Activated CD8-positive, alpha-beta T cell treated with anti-CD3 and anti-CD28 coated beads for 36 hours (primary cell): ENCODE results near the gene DNPH1. TPM values are rescaled to one million over a fixed set of nuclear protein-coding genes. Genes with fewer than 3 reads are reported as not detected.

Experiments used
- ATAC-seq: fragments of 200-7000 bp; cut with Tn5 transposase; one replicate; pipeline ENCODE4 v1.10.0; 2021; ENCODE audit warnings: mild to moderate bottlenecking, moderate library complexity
- CTCF ChIA-PET: fragments of 350-600 bp; sonication (Branson Sonifier 250); formaldehyde crosslinking; loops from one replicate; lab custom pipeline; 2021; ENCODE audit warnings: antibody characterized with exemption; lab: Charles Lee
- POLR2A ChIA-PET: fragments of 350-600 bp; sonication (Branson Sonifier 250); formaldehyde crosslinking; loops from one replicate; lab custom pipeline; 2021; ENCODE audit warnings: antibody characterized with exemption; lab: Charles Lee
- DNase-seq: peaks from one replicate; pipeline ENCODE4 v3.0.0-alpha.2; 2020
- H3K27ac Mint-ChIP-seq: one replicate; pipeline ENCODE4 v1.8.0; 2021; ENCODE audit warnings: mild to moderate bottlenecking, mixed read lengths
- H3K27me3 Mint-ChIP-seq: one replicate; pipeline ENCODE4 v1.8.0; 2021; ENCODE audit warnings: mixed read lengths
- H3K36me3 Mint-ChIP-seq: one replicate; pipeline ENCODE4 v1.8.0; 2021; ENCODE audit warnings: low read depth, mixed read lengths
- H3K4me1 Mint-ChIP-seq: one replicate; pipeline ENCODE4 v1.8.0; 2021; ENCODE audit warnings: low read depth, mixed read lengths
- H3K4me3 Mint-ChIP-seq: one replicate; pipeline ENCODE4 v1.8.0; 2021; ENCODE audit warnings: mild to moderate bottlenecking, moderate library complexity, mixed read lengths
- H3K9me3 Mint-ChIP-seq: one replicate; pipeline ENCODE4 v1.8.0; 2021; ENCODE audit warnings: mixed read lengths
- intact Hi-C: fragments of 100-400 bp; cut with micrococcal nuclease; formaldehyde crosslinking; loops from one replicate; pipeline ENCODE4 v1.10.0; 2022
- total RNA-seq, 2 experiments: library from RNA; stranded (reverse); gene quantifications; one replicate each; pipeline ENCODE4 v1.2.3, GENCODE V29; 2021
- TF ChIP-seq, protein P1 (sequence below): fragments of 200-600 bp; IDR thresholded peaks from one replicate; pipeline ENCODE4 v1.8.0; 2022; ENCODE audit warnings: antibody characterized with exemption, mild to moderate bottlenecking

Gene DNPH1
- total RNA-seq, 2 experiments from 2014 or later: 86.2 to 86.5 TPM

DNA sequence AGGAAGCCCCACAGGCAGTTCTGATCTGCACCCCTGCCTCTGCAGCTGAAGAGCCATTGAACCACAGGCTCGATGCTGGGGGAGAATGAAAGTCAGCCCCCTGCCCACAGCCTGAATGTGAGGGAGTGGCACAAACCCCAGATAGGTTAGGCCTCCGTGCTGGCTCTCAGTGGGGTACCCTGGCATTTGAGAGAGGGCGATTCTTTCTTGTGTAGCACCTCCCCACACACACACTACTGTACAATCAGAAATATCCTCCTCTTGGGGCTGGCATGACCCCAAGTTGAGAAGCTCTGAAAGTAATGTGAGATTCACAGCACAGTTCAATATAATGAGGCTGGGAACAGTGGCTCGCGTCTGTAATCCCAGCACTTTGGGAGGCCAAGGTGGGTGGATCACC, 31.9 kb upstream of the DNPH1 start:
- no peak for DNase-seq
- no peak overlapping the region for H3K4me3 Mint-ChIP-seq
- ChIA-PET CTCF (interaction anchor here (4.3 kb wide), 2 partner anchors 137 to 246 kb away, joined by 20 read pairs; no protein-coding TSS in a partner anchor), POLR2A (no interaction called here)
- no peaks in the 10 kb centered on the region for H3K9me3 Mint-ChIP-seq
- intact Hi-C loops: no loop called here
- ATAC-seq: no peak
- TF ChIP-seq, protein P1, sequence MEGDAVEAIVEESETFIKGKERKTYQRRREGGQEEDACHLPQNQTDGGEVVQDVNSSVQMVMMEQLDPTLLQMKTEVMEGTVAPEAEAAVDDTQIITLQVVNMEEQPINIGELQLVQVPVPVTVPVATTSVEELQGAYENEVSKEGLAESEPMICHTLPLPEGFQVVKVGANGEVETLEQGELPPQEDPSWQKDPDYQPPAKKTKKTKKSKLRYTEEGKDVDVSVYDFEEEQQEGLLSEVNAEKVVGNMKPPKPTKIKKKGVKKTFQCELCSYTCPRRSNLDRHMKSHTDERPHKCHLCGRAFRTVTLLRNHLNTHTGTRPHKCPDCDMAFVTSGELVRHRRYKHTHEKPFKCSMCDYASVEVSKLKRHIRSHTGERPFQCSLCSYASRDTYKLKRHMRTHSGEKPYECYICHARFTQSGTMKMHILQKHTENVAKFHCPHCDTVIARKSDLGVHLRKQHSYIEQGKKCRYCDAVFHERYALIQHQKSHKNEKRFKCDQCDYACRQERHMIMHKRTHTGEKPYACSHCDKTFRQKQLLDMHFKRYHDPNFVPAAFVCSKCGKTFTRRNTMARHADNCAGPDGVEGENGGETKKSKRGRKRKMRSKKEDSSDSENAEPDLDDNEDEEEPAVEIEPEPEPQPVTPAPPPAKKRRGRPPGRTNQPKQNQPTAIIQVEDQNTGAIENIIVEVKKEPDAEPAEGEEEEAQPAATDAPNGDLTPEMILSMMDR: no peak
- H3K4me1 Mint-ChIP-seq: peaks cover 7% of the 10 kb centered on the region
- H3K27me3 Mint-ChIP-seq: peaks cover 2% of the 10 kb centered on the region
- no peaks in the 10 kb centered on the region for H3K36me3 Mint-ChIP-seq
- H3K27ac Mint-ChIP-seq: no peak overlapping the region

DNA sequence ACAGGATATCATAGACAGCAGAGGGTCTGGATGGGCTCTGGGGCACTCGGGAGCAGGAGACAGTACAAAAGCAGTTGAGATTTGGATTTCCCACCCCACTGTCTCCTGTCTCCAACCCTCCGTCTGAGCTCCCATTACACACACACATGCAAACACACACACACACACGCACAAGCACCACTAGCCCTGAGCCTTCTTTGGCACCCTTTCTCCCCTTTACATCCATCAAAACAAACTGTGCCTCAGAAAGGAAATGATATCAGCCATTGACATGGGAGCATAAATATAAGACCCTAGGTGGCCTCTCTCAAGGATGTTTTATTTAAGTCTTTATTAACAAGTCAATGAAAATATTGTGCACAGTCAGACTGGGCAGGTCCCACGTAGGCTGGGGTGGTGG, 31.5 kb upstream of the DNPH1 start:
- TF ChIP-seq, protein P1: no peak
- DNase-seq (no peak), ATAC-seq (no peak)
- Mint-ChIP-seq H3K27ac (no peak overlapping the region), H3K4me3 (no peak overlapping the region), H3K4me1 (peaks cover 7% of the 10 kb centered on the region), H3K9me3 (no peaks in the 10 kb centered on the region), H3K27me3 (peaks cover 3% of the 10 kb centered on the region), H3K36me3 (no peaks in the 10 kb centered on the region)
- ChIA-PET CTCF (interaction anchor here (4.3 kb wide), 2 partner anchors 137 to 246 kb away, joined by 20 read pairs; no protein-coding TSS in a partner anchor), POLR2A (no interaction called here)
- intact Hi-C loops: no loop called here

DNA sequence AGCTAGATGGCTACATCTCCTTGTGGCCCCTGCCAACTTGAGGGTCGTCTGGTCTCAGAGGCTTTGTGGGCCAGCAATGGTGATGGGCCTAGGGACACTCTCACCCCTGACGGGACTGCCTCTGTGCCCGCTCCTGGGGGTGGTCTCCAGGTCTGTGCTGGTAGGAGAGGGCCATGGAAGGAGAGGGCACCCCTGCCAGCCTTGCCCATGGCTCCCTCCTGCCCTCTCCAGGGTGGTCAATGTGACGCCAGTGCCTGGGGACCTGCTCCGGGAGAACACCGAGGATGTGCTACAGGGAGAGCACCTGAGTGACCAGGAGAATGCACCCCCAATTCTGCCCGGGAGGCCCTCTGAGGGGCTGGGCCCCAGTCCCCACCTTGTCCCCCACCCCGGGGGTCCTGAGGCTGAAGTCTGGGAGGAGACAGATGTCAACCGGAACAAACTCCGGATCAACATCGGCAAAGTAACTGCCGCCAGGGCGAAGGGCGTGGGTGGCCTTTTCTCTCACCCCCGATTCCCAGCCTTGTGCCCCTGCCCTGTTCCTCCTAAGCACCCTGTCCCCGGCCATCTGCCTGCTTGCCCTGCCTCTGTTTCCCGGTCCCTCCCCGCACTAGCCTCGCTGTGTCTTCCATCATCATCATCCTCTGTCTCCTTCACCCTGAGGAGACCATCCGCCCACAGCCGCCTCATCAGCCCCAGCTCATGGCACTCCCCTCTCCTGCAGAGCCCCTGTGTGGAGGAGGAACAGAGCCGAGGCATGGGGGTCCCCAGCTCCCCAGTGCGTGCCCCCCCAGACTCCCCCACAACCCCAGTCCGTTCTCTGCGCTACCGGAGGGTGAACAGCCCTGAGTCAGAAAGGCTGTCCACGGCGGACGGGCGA, 29.8 kb upstream of the DNPH1 start:
- DNase-seq (no peak), ATAC-seq (no peak)
- H3K27ac Mint-ChIP-seq: no peak overlapping the region
- H3K36me3 Mint-ChIP-seq: no peaks in the 10 kb centered on the region
- intact Hi-C loops: no loop called here
- peaks cover 11% of the 10 kb centered on the region for H3K4me1 Mint-ChIP-seq
- H3K9me3 Mint-ChIP-seq: no peaks in the 10 kb centered on the region
- TF ChIP-seq, protein P1: no peak
- CTCF ChIA-PET: interaction anchor here (1.5 kb wide), 1 partner anchor 30 kb away, joined by 5 read pairs; the partner anchor contains the start of gene DNPH1
- H3K27me3 Mint-ChIP-seq: peaks cover 7% of the 10 kb centered on the region
- H3K4me3 Mint-ChIP-seq: no peak overlapping the region
- POLR2A ChIA-PET: interaction anchor here (0.6 kb wide), 1 partner anchor 101 kb away, joined by 3 read pairs; no protein-coding TSS in a partner anchor

DNA sequence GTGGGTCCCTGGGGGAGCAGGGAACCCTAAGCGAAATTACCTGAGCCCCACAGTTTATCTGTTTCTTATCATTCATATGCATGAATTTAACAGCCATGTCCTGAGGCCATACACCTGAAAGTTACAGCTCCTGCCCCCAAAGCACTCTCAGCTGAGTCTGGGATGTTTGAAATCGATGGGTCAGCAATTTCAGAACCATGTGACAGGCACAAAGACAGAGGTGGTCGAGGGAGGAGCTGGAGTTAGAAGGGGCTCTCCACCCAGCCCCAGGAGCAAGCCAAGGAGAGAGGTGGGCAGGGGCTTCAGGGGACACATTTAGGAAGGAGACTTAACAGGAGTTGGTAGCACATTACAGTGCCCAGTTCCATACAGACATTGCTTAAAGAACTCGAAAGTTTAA, 28.9 kb upstream of the DNPH1 start:
- TF ChIP-seq, protein P1: no peak
- ChIA-PET POLR2A (no interaction called here), CTCF (interaction anchor here (1.5 kb wide), 1 partner anchor 29 kb away, joined by 5 read pairs; the partner anchor contains the start of gene DNPH1)
- ATAC-seq (no peak), DNase-seq (no peak)
- Mint-ChIP-seq H3K4me3 (no peak overlapping the region), H3K9me3 (no peaks in the 10 kb centered on the region), H3K27me3 (peaks cover 7% of the 10 kb centered on the region), H3K4me1 (peaks cover 14% of the 10 kb centered on the region), H3K36me3 (no peaks in the 10 kb centered on the region), H3K27ac (no peak overlapping the region)
- intact Hi-C loops: no loop called here
